Spleen (tissue), 11 donors: ENCODE results near the gene NME8. TPM values are rescaled to one million over a fixed set of nuclear protein-coding genes. Genes with fewer than 3 reads are reported as not detected.

Experiments
- DNase-seq: peaks from one replicate; pipeline ENCODE4 v3.0.0-alpha.2; 2020
- H3K27ac ChIP-seq, 8 donors: fragments of 200-600 bp; sonication (generic) in 7 of 8; 1 replicate in 4 of 8; 2 replicates in 4 of 8; pipeline versions ENCODE4 v1.5.0 to v1.8.0; 2016 to 2021; ENCODE audit warnings: inconsistent platforms in 4 of 8, mild to moderate bottlenecking in 4 of 8, moderate library complexity in 1 of 8
- H3K27me3 ChIP-seq, 7 donors: fragments of 200-600 bp; sonication (generic) in 6 of 7; replicated peaks in 1 of 7; 1 replicate in 4 of 7; 2 replicates in 3 of 7; pipeline versions ENCODE4 v1.5.0 to v1.8.0; 2016 to 2021; ENCODE audit warnings: inconsistent platforms in 3 of 7, mild to moderate bottlenecking in 1 of 7
- H3K36me3 ChIP-seq, 6 donors: fragments of 200-600 bp; sonication (generic) in 5 of 6; 1 replicate in 4 of 6; 2 replicates in 2 of 6; pipeline versions ENCODE4 v1.5.0 to v1.8.0; 2016 to 2021; ENCODE audit warnings: inconsistent platforms in 2 of 6
- H3K4me1 ChIP-seq, 6 donors: fragments of 200-600 bp; sonication (generic) in 5 of 6; 1 replicate in 3 of 6; 2 replicates in 3 of 6; pipeline versions ENCODE4 v1.5.0 to v1.8.0; 2016 to 2021; ENCODE audit warnings: inconsistent platforms in 3 of 6
- H3K4me3 ChIP-seq, 8 donors: fragments of 200-600 bp; sonication (generic) in 7 of 8; 1 replicate in 4 of 8; 2 replicates in 4 of 8; pipeline versions ENCODE4 v1.5.0 to v1.8.0; 2016 to 2021; ENCODE audit warnings: inconsistent platforms in 4 of 8, mild to moderate bottlenecking in 4 of 8, moderate library complexity in 2 of 8
- H3K9me3 ChIP-seq, 8 donors: fragments of 200-600 bp; sonication (generic) in 7 of 8; 1 replicate in 4 of 8; 2 replicates in 4 of 8; pipeline versions ENCODE4 v1.5.0 to v1.8.0; 2016 to 2021; ENCODE audit warnings: inconsistent platforms in 4 of 8
- CTCF ChIP-seq, 11 experiments: fragments of 200-600 bp in 7 of 11; fragments of 450-650 bp in 4 of 11; sonication (generic) in 4 of 11; IDR thresholded peaks in 8 of 11; conservative IDR thresholded peaks in 3 of 11; 1 replicate in 7 of 11; 2 replicates in 4 of 11; pipeline versions ENCODE4 v1.4.0 to v1.8.0; 2016 to 2021; ENCODE audit warnings: antibody characterized with exemption in 11 of 11, inconsistent platforms in 4 of 11, mild to moderate bottlenecking in 1 of 11
- POLR2A ChIP-seq, 3 donors: fragments of 450-650 bp; IDR thresholded peaks; one replicate each; pipeline ENCODE4 v1.5.1; 2017; ENCODE audit warnings: antibody characterized with exemption in 3 of 3, mild to moderate bottlenecking in 1 of 3
- POLR2AphosphoS5 ChIP-seq, 3 donors: sonication (generic); formaldehyde crosslinking; IDR thresholded peaks; one replicate each; pipeline ENCODE4 v1.5.1; 2017; ENCODE audit warnings: antibody characterized with exemption in 3 of 3
- WGBS, 5 donors: extraction: QIAGEN DNeasy Blood & Tissue Kit in 3 of 5; methylation state at CpG; one replicate each; pipeline versions ENCODE4 v1.1.5 to v1.1.7; 2013 to 2018; 5-methylcytosine and 5-hydroxymethylcytosine counted together
- intact Hi-C: fragments of 100-400 bp; cut with DNase I; formaldehyde crosslinking; loops from one replicate; pipeline ENCODE4 v1.15.0; 2023; ENCODE audit warnings: low total_unique reads
- polyA plus RNA-seq, 3 donors: library from polyadenylated mRNA; stranded (reverse); fragments of 200-250 nt; gene quantifications; one replicate each; pipeline ENCODE4 v1.2.1, GENCODE V29; 2013
- total RNA-seq, 7 donors: library from RNA; depleted of rRNA in 3 of 7; stranded (reverse); fragments of >200 nt in 3 of 7; fragmentation: NEBNext Ultra II Directional in 4 of 7; extraction: Animal tissue kit (Norgen Biotek cat#: 25700) in 4 of 7; gene quantifications; one replicate each; pipeline versions ENCODE4 v1.1.0 to v1.2.1, GENCODE V29; 2016 to 2021
- donor health status: healthy with polysubstance abuse.
- donor health status: DM: no; HTN: no; CAD: no; lungs with moderate emphysema.
- donor health status: DM: no; HTN: no; CAD: no.
- donor health status: Bipolar disorder and iron deficiency.
- donor health status: healthy.
- donor health status: DM: no; HTN: no; CAD: no.
- donor health status: DM: yes; HTN: yes; CAD: no.

Gene NME8
- total and polyA plus RNA-seq, 10 donors = 0.59 to 4.6 (median 2.6) TPM

DNA sequence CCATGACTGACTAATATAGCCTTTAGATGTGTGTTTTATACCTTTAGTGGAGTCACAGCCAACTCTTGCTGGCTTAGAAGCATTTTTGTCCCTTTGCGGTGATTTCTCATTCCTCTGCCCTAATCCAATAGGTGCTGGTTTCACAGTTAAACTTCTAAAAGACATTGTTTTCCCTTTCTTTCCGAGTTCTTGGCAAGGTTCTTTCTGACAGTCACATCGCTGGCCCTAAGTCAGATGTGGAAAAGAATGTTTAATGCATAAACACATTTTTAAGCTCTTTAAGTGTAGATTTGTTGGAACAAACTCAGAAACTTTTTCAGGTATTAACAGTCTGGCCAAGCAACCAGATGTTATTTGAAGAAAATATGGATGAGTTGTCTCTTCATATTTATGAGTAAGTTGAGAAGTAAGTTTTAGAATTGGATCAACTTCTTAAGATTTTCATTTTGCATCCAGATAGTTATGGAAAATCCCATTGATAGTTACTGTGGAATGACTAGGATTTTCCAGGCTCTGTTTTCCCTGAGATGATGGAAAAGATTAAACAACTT is 76.2 kb downstream of the NME8 start:
- no peak for TF ChIP-seq CTCF (IDR thresholded peaks at IDR 0.05 in 8 of 11, conservative IDR thresholded peaks at IDR 0.05 in 3 of 11)
- TF ChIP-seq POLR2A (IDR thresholded peaks at IDR 0.05) = no peak
- no peak for TF ChIP-seq POLR2AphosphoS5 (IDR thresholded peaks at IDR 0.05)
- Histone ChIP-seq H3K4me1 (peaks cover 0 to 21% (median 19%) of the 10 kb centered on the region in 6 donors), H3K36me3 (no peaks in the 10 kb centered on the region), H3K27ac (no peak overlapping the region), H3K27me3 (peaks cover 0 to 40% (median 9%) of the 10 kb centered on the region in 7 donors), H3K4me3 (no peak overlapping the region), H3K9me3 (peaks cover 7 to 28% (median 15%) of the 10 kb centered on the region in 8 donors)
- WGBS, 5 donors = 78 to 89% (median 83%) methylated on average over 3 of the region's 3 CpGs
- DNase-seq = no peak
- intact Hi-C loops = no loop called here

GRCh38 chr7:37925620-37926019 is 77.2 kb downstream of the NME8 start:
- no peak overlapping the region for H3K4me3 ChIP-seq
- H3K27ac ChIP-seq = no peak overlapping the region
- no peaks in the 10 kb centered on the region for H3K36me3 ChIP-seq
- TF ChIP-seq POLR2AphosphoS5 (IDR thresholded peaks at IDR 0.05) = no peak
- TF ChIP-seq POLR2A (IDR thresholded peaks at IDR 0.05) = no peak
- TF ChIP-seq CTCF (IDR thresholded peaks at IDR 0.05 in 8 of 11, conservative IDR thresholded peaks at IDR 0.05 in 3 of 11) = no peak
- H3K4me1 ChIP-seq = peaks cover 0 to 13% (median 11%) of the 10 kb centered on the region in 6 donors
- 76 to 97% (median 90%) methylated on average over 1 of the region's 1 CpG for WGBS, 5 donors
- intact Hi-C loops = no loop called here
- peaks cover 0 to 29% (median 9%) of the 10 kb centered on the region in 7 donors for H3K27me3 ChIP-seq
- peaks cover 7 to 28% (median 15%) of the 10 kb centered on the region in 8 donors for H3K9me3 ChIP-seq
- no peak for DNase-seq

DNA sequence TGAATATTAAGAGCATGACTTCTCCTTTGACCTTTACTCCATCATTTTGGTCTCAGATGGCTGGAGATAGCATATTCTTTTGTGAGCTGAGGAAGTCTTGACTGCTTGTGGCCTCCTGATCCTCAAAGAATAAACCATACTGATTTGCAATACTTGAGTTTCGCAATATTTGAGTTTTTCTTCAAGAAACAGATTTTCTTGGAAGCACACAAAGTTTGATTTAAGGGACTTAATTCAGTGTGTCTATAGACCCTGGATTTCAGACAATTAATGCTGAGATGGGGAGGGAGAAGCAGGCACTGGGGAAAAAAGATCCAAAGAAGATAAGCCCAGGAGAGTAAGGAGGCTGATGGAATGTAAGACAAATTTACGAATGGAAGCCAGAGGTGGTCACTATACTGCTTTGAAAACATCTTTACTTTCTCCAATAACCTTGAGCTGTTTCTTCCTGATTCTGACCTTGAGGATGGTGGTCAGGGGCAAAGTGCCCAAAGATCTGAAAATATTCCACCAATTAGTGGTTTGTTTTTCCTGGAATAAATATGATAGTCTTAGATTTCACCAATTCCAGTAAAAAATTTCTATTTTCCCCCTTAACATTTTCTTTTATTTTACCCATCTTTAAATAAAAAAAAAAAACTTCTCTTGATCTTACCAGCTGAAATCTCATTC is 79.5 kb downstream of the NME8 start:
- WGBS, 5 donors = 73 to 93% (median 80%) methylated on average over 2 of the region's 2 CpGs
- Histone ChIP-seq H3K27me3 (peaks cover 0 to 7% (median 0%) of the 10 kb centered on the region in 7 donors), H3K4me3 (no peak overlapping the region), H3K4me1 (no peaks in the 10 kb centered on the region), H3K36me3 (no peaks in the 10 kb centered on the region), H3K27ac (no peak overlapping the region), H3K9me3 (peaks cover 7 to 28% (median 15%) of the 10 kb centered on the region in 8 donors)
- no peak for TF ChIP-seq CTCF (IDR thresholded peaks at IDR 0.05 in 8 of 11, conservative IDR thresholded peaks at IDR 0.05 in 3 of 11)
- no peak for TF ChIP-seq POLR2A (IDR thresholded peaks at IDR 0.05)
- no peak for TF ChIP-seq POLR2AphosphoS5 (IDR thresholded peaks at IDR 0.05)
- DNase-seq = no peak
- intact Hi-C loops = no loop called here

- intact Hi-C loops = no loop called here
- no peak overlapping the region for H3K27ac ChIP-seq
Measured at GRCh38 chr7:37928878-37929277, 80.5 kb downstream of the NME8 start.

More at GRCh38 chr7:37928878-37929277, 80.5 kb downstream of the NME8 start:
- Histone ChIP-seq H3K9me3 (peaks cover 7 to 28% (median 15%) of the 10 kb centered on the region in 8 donors), H3K4me3 (no peak overlapping the region), H3K36me3 (no peaks in the 10 kb centered on the region), H3K27me3 (no peaks in the 10 kb centered on the region), H3K4me1 (no peaks in the 10 kb centered on the region)
- no peak for TF ChIP-seq CTCF (IDR thresholded peaks at IDR 0.05 in 8 of 11, conservative IDR thresholded peaks at IDR 0.05 in 3 of 11)
- TF ChIP-seq POLR2AphosphoS5 (IDR thresholded peaks at IDR 0.05) = no peak
- TF ChIP-seq POLR2A (IDR thresholded peaks at IDR 0.05) = no peak
- DNase-seq = no peak
- 85 to 96% (median 89%) methylated on average over 4 of the region's 4 CpGs for WGBS, 5 donors
